Measurements from ENCODE around the gene FYCO1.

DNA sequence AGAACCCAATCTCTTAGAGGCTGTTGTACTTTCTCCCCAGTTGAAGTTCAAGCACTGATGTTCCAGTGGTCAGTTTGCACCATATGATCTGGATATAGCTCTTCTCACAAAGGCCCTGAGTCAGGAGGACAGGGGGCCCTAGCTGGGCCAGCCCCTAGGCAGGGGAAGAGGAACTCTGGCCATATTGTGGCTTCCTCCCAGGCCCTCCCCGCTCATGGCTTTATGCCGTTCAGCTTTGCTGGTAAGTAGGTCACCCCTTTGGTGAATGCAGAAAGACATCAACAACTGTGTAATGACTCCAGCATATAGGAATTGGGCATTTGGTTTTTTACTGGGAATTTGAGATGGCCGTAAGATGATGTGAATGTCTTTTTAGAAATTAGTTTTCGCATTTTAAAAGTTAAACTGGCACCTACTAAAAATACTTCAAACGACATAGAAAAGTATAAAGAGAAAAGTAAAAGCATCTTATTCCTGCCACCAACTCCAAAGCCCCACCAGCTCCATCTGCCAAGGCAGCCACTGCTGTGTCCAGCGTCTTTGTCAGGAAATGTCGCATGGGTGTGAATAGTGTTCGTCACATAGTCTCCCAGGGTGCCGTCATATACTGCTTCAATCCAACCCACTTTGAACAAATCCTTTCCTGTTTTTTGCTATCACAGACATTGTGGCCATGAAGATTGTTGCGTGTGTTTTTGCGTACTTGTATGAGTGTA, 84.0 kb downstream of the FYCO1 start:
- TF ChIP-seq EZH2 (IDR thresholded peaks at IDR 0.05; ENCODE audit: borderline replicate concordance, low read depth, low read length, severe bottlenecking) = no peak
- TF ChIP-seq, protein P1, sequence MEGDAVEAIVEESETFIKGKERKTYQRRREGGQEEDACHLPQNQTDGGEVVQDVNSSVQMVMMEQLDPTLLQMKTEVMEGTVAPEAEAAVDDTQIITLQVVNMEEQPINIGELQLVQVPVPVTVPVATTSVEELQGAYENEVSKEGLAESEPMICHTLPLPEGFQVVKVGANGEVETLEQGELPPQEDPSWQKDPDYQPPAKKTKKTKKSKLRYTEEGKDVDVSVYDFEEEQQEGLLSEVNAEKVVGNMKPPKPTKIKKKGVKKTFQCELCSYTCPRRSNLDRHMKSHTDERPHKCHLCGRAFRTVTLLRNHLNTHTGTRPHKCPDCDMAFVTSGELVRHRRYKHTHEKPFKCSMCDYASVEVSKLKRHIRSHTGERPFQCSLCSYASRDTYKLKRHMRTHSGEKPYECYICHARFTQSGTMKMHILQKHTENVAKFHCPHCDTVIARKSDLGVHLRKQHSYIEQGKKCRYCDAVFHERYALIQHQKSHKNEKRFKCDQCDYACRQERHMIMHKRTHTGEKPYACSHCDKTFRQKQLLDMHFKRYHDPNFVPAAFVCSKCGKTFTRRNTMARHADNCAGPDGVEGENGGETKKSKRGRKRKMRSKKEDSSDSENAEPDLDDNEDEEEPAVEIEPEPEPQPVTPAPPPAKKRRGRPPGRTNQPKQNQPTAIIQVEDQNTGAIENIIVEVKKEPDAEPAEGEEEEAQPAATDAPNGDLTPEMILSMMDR (IDR thresholded peaks at IDR 0.05; ENCODE audit: borderline replicate concordance, extremely low read depth, low read length, poor library complexity, severe bottlenecking) = no peak

Data from DND-41 (cell line).